Measurements from ENCODE around the gene AHNAK.

The AHNAK gene

DNA sequence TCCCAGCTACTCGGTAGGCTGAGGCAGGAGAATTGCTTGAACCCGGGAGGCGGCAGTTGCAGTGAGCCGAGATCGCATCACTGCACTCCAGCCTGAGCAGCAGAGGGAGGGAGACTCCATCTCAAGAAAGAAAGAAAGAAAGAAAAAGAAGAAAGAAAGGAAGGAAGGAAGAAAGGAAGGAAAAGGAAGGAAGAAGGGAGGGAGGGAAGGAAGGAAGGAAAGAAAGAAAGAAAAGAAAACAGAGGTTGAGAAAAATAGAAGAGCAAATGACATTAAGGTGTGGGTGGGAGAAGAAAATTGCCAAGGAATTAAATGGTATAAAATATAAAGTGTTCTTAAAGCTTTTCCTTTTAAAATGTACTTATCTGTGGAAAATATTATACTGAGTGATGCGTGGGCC, 49.9 kb downstream of the AHNAK start:
- H3K9ac ChIP-seq (ENCODE audit: low read depth in 1 of 2, low read length in 2 of 2), result no peak overlapping the region
- H3K27me3 ChIP-seq (ENCODE audit: control insufficient read depth in 1 of 2, insufficient read depth in 2 of 2, low read length in 2 of 2), result no peaks in the 10 kb centered on the region
- H3K9me3 ChIP-seq (ENCODE audit: control insufficient read depth in 1 of 2, low read length in 2 of 2), result no peaks in the 10 kb centered on the region
- no peaks in the 10 kb centered on the region for H3K36me3 ChIP-seq (ENCODE audit: control insufficient read depth in 1 of 2, insufficient read depth in 2 of 2, low read length in 2 of 2)
- no peak overlapping the region for H3K27ac ChIP-seq (ENCODE audit: low read depth, low read length)
- no peak overlapping the region for H3K4me3 ChIP-seq (ENCODE audit: low read depth in 1 of 2, low read length in 2 of 2)
- peaks cover 13 to 29% of the 10 kb centered on the region in 2 donors for H3K4me1 ChIP-seq (ENCODE audit: control insufficient read depth in 1 of 2, insufficient read depth in 2 of 2, low read length in 2 of 2)

GRCh38 chr11:62494246-62494645, 52.4 kb downstream of the AHNAK start:
- Histone ChIP-seq H3K4me1 (ENCODE audit: control insufficient read depth in 1 of 2, insufficient read depth in 2 of 2, low read length in 2 of 2) (peaks cover 0 to 12% of the 10 kb centered on the region in 2 donors), H3K9me3 (ENCODE audit: control insufficient read depth in 1 of 2, low read length in 2 of 2) (no peaks in the 10 kb centered on the region), H3K36me3 (ENCODE audit: control insufficient read depth in 1 of 2, insufficient read depth in 2 of 2, low read length in 2 of 2) (no peaks in the 10 kb centered on the region), H3K4me3 (ENCODE audit: low read depth in 1 of 2, low read length in 2 of 2) (no peak overlapping the region), H3K27me3 (ENCODE audit: control insufficient read depth in 1 of 2, insufficient read depth in 2 of 2, low read length in 2 of 2) (no peaks in the 10 kb centered on the region), H3K9ac (ENCODE audit: low read depth in 1 of 2, low read length in 2 of 2) (no peak overlapping the region), H3K27ac (ENCODE audit: low read depth, low read length) (no peak overlapping the region)

DNA sequence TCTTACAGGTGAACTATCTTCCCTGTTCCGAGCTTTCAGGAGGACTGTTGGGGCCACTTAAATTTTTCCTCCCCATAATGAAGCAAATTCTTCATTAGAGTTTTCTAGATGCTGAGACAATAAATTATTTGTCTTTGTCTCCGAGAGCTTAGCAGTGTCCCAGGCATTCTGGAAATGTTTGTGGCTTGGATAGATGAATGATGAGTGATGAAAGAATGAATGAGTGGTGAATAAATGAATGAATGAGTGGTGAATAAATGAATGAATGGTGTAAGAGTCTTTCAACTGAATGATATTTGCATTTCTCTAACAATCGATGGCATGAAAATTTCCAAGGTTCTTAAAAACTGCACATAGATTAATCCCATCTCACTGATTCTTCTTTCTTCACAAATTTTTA, 52.8 kb downstream of the AHNAK start:
- Histone ChIP-seq H3K27ac (ENCODE audit: low read depth, low read length) (no peak overlapping the region), H3K9me3 (ENCODE audit: control insufficient read depth in 1 of 2, low read length in 2 of 2) (no peaks in the 10 kb centered on the region), H3K27me3 (ENCODE audit: control insufficient read depth in 1 of 2, insufficient read depth in 2 of 2, low read length in 2 of 2) (no peaks in the 10 kb centered on the region), H3K9ac (ENCODE audit: low read depth in 1 of 2, low read length in 2 of 2) (no peak overlapping the region), H3K4me3 (ENCODE audit: low read depth in 1 of 2, low read length in 2 of 2) (no peak overlapping the region), H3K4me1 (ENCODE audit: control insufficient read depth in 1 of 2, insufficient read depth in 2 of 2, low read length in 2 of 2) (peaks cover 0 to 12% of the 10 kb centered on the region in 2 donors), H3K36me3 (ENCODE audit: control insufficient read depth in 1 of 2, insufficient read depth in 2 of 2, low read length in 2 of 2) (no peaks in the 10 kb centered on the region)

DNA sequence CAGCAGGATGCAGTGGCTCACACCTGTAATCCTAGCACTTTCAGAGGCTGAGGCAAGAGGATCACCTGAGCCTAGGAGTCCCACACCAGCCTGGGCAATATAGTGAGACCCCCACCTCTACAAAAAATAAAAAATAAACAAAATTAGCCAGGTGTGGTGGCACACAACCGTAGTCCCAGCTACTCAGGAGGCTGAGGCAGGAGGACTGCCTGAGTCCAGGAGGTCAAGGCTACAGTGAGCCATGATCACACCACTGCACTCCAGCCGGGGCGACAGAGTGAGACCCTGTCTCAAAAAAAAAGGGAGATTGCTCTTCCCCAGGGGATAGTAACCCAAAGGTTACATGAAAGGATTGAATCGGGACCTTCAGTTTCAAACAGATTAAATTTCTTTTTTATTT, 54.0 kb downstream of the AHNAK start:
- no peak overlapping the region for H3K9ac ChIP-seq (ENCODE audit: low read depth in 1 of 2, low read length in 2 of 2)
- H3K27ac ChIP-seq (ENCODE audit: low read depth, low read length), result no peak overlapping the region
- no peaks in the 10 kb centered on the region for H3K36me3 ChIP-seq (ENCODE audit: control insufficient read depth in 1 of 2, insufficient read depth in 2 of 2, low read length in 2 of 2)
- H3K27me3 ChIP-seq (ENCODE audit: control insufficient read depth in 1 of 2, insufficient read depth in 2 of 2, low read length in 2 of 2), result no peaks in the 10 kb centered on the region
- H3K9me3 ChIP-seq (ENCODE audit: control insufficient read depth in 1 of 2, low read length in 2 of 2), result no peaks in the 10 kb centered on the region
- H3K4me1 ChIP-seq (ENCODE audit: control insufficient read depth in 1 of 2, insufficient read depth in 2 of 2, low read length in 2 of 2), result peaks cover 0 to 7% of the 10 kb centered on the region in 2 donors
- no peak overlapping the region for H3K4me3 ChIP-seq (ENCODE audit: low read depth in 1 of 2, low read length in 2 of 2)

- Histone ChIP-seq H3K4me1 (ENCODE audit: control insufficient read depth in 1 of 2, insufficient read depth in 2 of 2, low read length in 2 of 2) (no peaks in the 10 kb centered on the region), H3K36me3 (ENCODE audit: control insufficient read depth in 1 of 2, insufficient read depth in 2 of 2, low read length in 2 of 2) (no peaks in the 10 kb centered on the region), H3K9ac (ENCODE audit: low read depth in 1 of 2, low read length in 2 of 2) (no peak overlapping the region), H3K27ac (ENCODE audit: low read depth, low read length) (no peak overlapping the region), H3K9me3 (ENCODE audit: control insufficient read depth in 1 of 2, low read length in 2 of 2) (no peaks in the 10 kb centered on the region), H3K27me3 (ENCODE audit: control insufficient read depth in 1 of 2, insufficient read depth in 2 of 2, low read length in 2 of 2) (no peaks in the 10 kb centered on the region), H3K4me3 (ENCODE audit: low read depth in 1 of 2, low read length in 2 of 2) (no peak overlapping the region)
Observed at GRCh38 chr11:62491571-62492329, 54.9 kb downstream of the AHNAK start.

- H3K9ac ChIP-seq (ENCODE audit: low read depth in 1 of 2, low read length in 2 of 2), result no peak overlapping the region
- H3K27ac ChIP-seq (ENCODE audit: low read depth, low read length), result no peak overlapping the region
- H3K27me3 ChIP-seq (ENCODE audit: control insufficient read depth in 1 of 2, insufficient read depth in 2 of 2, low read length in 2 of 2), result no peaks in the 10 kb centered on the region
- H3K9me3 ChIP-seq (ENCODE audit: control insufficient read depth in 1 of 2, low read length in 2 of 2), result no peaks in the 10 kb centered on the region
- H3K4me3 ChIP-seq (ENCODE audit: low read depth in 1 of 2, low read length in 2 of 2), result no peak overlapping the region
- H3K4me1 ChIP-seq (ENCODE audit: control insufficient read depth in 1 of 2, insufficient read depth in 2 of 2, low read length in 2 of 2), result no peaks in the 10 kb centered on the region
- H3K36me3 ChIP-seq (ENCODE audit: control insufficient read depth in 1 of 2, insufficient read depth in 2 of 2, low read length in 2 of 2), result no peaks in the 10 kb centered on the region
Observed at GRCh38 chr11:62489204-62489603, 57.4 kb downstream of the AHNAK start.

DNA sequence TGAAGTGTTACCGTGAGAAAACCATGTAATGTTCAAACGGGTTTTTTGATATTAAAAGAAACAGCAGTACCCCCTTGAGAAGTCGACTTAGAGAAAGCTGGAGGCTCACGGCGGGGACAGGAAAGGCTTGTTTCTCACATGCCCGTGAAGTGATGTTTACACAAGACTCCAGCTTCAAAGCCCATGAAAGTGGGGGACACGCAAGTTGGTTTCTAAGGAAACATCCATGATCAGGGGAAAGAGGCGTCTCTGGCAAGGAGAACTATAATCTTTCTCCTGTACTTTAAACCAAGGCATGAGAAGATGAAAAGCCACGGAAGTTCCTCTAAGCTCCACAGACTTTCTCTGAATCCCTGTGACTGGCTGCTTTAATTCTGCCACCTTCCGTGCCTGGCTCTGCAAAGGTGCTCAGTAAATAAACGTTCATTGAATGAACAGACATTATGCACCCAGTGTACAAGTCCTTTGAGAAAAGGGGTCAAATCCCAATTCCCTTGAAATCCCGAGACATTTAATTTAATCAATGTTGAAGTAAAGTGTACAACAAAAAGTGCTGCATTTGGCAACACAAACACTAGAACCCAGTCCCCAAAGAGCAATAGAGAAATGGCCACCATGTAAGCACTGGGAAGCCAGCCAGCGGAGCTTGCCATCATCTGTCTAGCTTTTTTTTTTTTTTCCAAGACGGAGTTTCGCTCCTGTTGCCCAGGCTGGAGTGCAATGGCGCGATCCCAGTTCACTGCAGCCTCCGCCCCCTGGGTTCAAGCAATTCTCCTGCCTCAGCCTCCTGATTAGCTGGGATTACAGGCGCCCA, 58.7 kb downstream of the AHNAK start:
- Histone ChIP-seq H3K27me3 (ENCODE audit: control insufficient read depth in 1 of 2, insufficient read depth in 2 of 2, low read length in 2 of 2) (no peaks in the 10 kb centered on the region), H3K36me3 (ENCODE audit: control insufficient read depth in 1 of 2, insufficient read depth in 2 of 2, low read length in 2 of 2) (no peaks in the 10 kb centered on the region), H3K27ac (ENCODE audit: low read depth, low read length) (no peak overlapping the region), H3K4me3 (ENCODE audit: low read depth in 1 of 2, low read length in 2 of 2) (no peak overlapping the region), H3K9ac (ENCODE audit: low read depth in 1 of 2, low read length in 2 of 2) (no peak overlapping the region), H3K4me1 (ENCODE audit: control insufficient read depth in 1 of 2, insufficient read depth in 2 of 2, low read length in 2 of 2) (no peaks in the 10 kb centered on the region), H3K9me3 (ENCODE audit: control insufficient read depth in 1 of 2, low read length in 2 of 2) (no peaks in the 10 kb centered on the region)

GRCh38 chr11:62487136-62487535, 59.5 kb downstream of the AHNAK start:
- Histone ChIP-seq H3K4me3 (ENCODE audit: low read depth in 1 of 2, low read length in 2 of 2) (no peak overlapping the region), H3K9ac (ENCODE audit: low read depth in 1 of 2, low read length in 2 of 2) (no peak overlapping the region), H3K9me3 (ENCODE audit: control insufficient read depth in 1 of 2, low read length in 2 of 2) (no peaks in the 10 kb centered on the region), H3K27me3 (ENCODE audit: control insufficient read depth in 1 of 2, insufficient read depth in 2 of 2, low read length in 2 of 2) (no peaks in the 10 kb centered on the region), H3K36me3 (ENCODE audit: control insufficient read depth in 1 of 2, insufficient read depth in 2 of 2, low read length in 2 of 2) (no peaks in the 10 kb centered on the region), H3K27ac (ENCODE audit: low read depth, low read length) (no peak overlapping the region), H3K4me1 (ENCODE audit: control insufficient read depth in 1 of 2, insufficient read depth in 2 of 2, low read length in 2 of 2) (no peaks in the 10 kb centered on the region)

- Histone ChIP-seq H3K4me3 (ENCODE audit: low read depth in 1 of 2, low read length in 2 of 2) (no peak overlapping the region), H3K4me1 (ENCODE audit: control insufficient read depth in 1 of 2, insufficient read depth in 2 of 2, low read length in 2 of 2) (no peaks in the 10 kb centered on the region), H3K36me3 (ENCODE audit: control insufficient read depth in 1 of 2, insufficient read depth in 2 of 2, low read length in 2 of 2) (no peaks in the 10 kb centered on the region), H3K9me3 (ENCODE audit: control insufficient read depth in 1 of 2, low read length in 2 of 2) (no peaks in the 10 kb centered on the region), H3K9ac (ENCODE audit: low read depth in 1 of 2, low read length in 2 of 2) (no peak overlapping the region), H3K27ac (ENCODE audit: low read depth, low read length) (no peak overlapping the region), H3K27me3 (ENCODE audit: control insufficient read depth in 1 of 2, insufficient read depth in 2 of 2, low read length in 2 of 2) (no peaks in the 10 kb centered on the region)
Observed at GRCh38 chr11:62484352-62484751, 62.3 kb downstream of the AHNAK start.

DNA sequence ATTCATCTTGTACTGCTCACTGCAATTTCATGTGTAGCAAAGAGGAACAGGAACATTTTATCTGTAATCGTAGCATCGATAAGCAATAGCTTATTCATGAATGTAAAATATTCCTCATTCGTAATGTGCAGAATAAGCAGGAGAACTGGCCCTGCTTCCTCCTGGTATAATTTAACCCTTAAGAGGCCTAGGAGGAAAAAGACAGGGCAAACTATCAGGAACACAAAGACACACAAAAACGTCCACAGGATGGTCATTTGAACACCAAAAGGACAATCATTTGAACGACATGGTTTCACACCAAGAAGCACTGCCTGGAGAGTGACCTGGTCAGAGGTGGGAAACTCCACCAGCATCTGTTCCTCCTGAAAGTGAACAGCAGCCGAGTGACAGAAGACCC, 63.9 kb downstream of the AHNAK start:
- Histone ChIP-seq H3K27me3 (ENCODE audit: control insufficient read depth in 1 of 2, insufficient read depth in 2 of 2, low read length in 2 of 2) (no peaks in the 10 kb centered on the region), H3K4me3 (ENCODE audit: low read depth in 1 of 2, low read length in 2 of 2) (no peak overlapping the region), H3K9me3 (ENCODE audit: control insufficient read depth in 1 of 2, low read length in 2 of 2) (no peaks in the 10 kb centered on the region), H3K27ac (ENCODE audit: low read depth, low read length) (no peak overlapping the region), H3K36me3 (ENCODE audit: control insufficient read depth in 1 of 2, insufficient read depth in 2 of 2, low read length in 2 of 2) (no peaks in the 10 kb centered on the region), H3K9ac (ENCODE audit: low read depth in 1 of 2, low read length in 2 of 2) (no peak overlapping the region), H3K4me1 (ENCODE audit: control insufficient read depth in 1 of 2, insufficient read depth in 2 of 2, low read length in 2 of 2) (no peaks in the 10 kb centered on the region)
